ENCODE data around the gene NT5DC3. TPM values are rescaled to one million over a fixed set of nuclear protein-coding genes. Genes with fewer than 3 reads are reported as not detected.

NT5DC3 gene
- total RNA-seq, 1 donor from 2014 or later = 5.2 TPM

DNA sequence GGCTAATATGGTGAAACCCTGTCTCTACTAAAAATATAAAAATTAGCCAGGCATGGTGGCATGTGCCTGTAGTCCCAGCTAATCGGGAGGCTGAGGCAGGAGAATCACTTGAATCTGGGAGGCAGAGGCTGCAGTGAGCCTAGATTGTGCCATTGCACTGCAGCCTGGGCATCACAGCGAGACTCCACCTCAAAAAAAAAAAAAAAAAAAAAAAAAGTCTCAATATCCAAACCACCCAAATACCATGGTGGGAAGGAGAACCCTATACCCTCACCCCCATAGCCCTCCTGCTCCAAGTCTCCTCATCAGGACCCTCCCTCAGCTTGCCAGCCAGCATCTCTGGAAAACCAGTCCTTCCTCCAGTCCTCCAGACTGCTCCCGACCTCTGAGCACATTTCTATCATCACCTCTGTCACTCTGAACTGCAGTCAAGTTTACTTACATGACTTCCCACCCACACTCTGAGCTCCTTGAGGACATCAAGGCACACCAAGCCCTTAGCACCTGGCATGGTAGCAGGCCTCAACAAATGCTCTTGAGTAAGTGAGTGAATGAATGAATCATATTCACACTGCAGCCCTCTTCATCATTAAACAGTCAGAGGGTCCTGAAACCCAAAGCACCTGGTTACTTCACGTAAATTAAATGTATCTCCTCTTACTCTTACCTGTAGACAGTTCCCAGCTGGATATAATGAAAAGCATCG lies 35.2 kb downstream of the NT5DC3 start:
- intact Hi-C loops (cut with DNase I) = no loop called here
- H3K4me3 ChIP-seq = no peak overlapping the region
- peaks cover 53% of the 10 kb centered on the region for H3K4me1 ChIP-seq
- H3K27ac ChIP-seq = peak overlapping the region; percentile 53
- no peaks in the 10 kb centered on the region for H3K27me3 ChIP-seq
- DNase-seq (ENCODE audit: extremely low spot score in 2 of 2) = peak in 1 of 2 donors; percentile 67
- no peaks in the 10 kb centered on the region for H3K9me3 ChIP-seq
- TF ChIP-seq POLR2AphosphoS5 (IDR thresholded peaks at IDR 0.05; ENCODE audit: insufficient read depth in 1 of 2, low read depth in 1 of 2) (no peak), POLR2A (IDR thresholded peaks at IDR 0.05) (no peak)
- TF ChIP-seq, protein P1, sequence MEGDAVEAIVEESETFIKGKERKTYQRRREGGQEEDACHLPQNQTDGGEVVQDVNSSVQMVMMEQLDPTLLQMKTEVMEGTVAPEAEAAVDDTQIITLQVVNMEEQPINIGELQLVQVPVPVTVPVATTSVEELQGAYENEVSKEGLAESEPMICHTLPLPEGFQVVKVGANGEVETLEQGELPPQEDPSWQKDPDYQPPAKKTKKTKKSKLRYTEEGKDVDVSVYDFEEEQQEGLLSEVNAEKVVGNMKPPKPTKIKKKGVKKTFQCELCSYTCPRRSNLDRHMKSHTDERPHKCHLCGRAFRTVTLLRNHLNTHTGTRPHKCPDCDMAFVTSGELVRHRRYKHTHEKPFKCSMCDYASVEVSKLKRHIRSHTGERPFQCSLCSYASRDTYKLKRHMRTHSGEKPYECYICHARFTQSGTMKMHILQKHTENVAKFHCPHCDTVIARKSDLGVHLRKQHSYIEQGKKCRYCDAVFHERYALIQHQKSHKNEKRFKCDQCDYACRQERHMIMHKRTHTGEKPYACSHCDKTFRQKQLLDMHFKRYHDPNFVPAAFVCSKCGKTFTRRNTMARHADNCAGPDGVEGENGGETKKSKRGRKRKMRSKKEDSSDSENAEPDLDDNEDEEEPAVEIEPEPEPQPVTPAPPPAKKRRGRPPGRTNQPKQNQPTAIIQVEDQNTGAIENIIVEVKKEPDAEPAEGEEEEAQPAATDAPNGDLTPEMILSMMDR (IDR thresholded peaks at IDR 0.05) = no peak
- H3K36me3 ChIP-seq = peaks cover 0 to 2% of the 10 kb centered on the region in 2 donors

GRCh38 chr12:103803847-103804246 lies 37.2 kb downstream of the NT5DC3 start:
- peaks cover 64% of the 10 kb centered on the region for H3K4me1 ChIP-seq
- no peak overlapping the region for H3K27ac ChIP-seq

GRCh38 chr12:103802586-103802886 lies 38.5 kb downstream of the NT5DC3 start:
- Histone ChIP-seq H3K36me3 (no peaks in the 10 kb centered on the region), H3K27me3 (no peaks in the 10 kb centered on the region), H3K4me3 (no peak overlapping the region), H3K9me3 (no peaks in the 10 kb centered on the region), H3K27ac (no peak overlapping the region), H3K4me1 (peaks cover 53% of the 10 kb centered on the region)
- no peak for TF ChIP-seq POLR2AphosphoS5 (IDR thresholded peaks at IDR 0.05; ENCODE audit: insufficient read depth in 1 of 2, low read depth in 1 of 2)
- TF ChIP-seq, protein P1 (IDR thresholded peaks at IDR 0.05) = no peak
- no peak for TF ChIP-seq POLR2A (IDR thresholded peaks at IDR 0.05)
- intact Hi-C loops (cut with DNase I) = no loop called here
- no peak for DNase-seq (ENCODE audit: extremely low spot score in 2 of 2)

More at GRCh38 chr12:103803847-103804246, 37.2 kb downstream of the NT5DC3 start:
- DNase-seq (ENCODE audit: extremely low spot score in 2 of 2) = no peak
- Histone ChIP-seq H3K27me3 (no peaks in the 10 kb centered on the region), H3K9me3 (no peaks in the 10 kb centered on the region), H3K4me3 (no peak overlapping the region), H3K36me3 (no peaks in the 10 kb centered on the region)
- no peak for TF ChIP-seq POLR2A (IDR thresholded peaks at IDR 0.05)
- TF ChIP-seq, protein P1 (IDR thresholded peaks at IDR 0.05) = no peak
- no peak for TF ChIP-seq POLR2AphosphoS5 (IDR thresholded peaks at IDR 0.05; ENCODE audit: insufficient read depth in 1 of 2, low read depth in 1 of 2)
- intact Hi-C loops (cut with DNase I) = no loop called here

GRCh38 chr12:103801709-103802585 lies 39.1 kb downstream of the NT5DC3 start:
- H3K27me3 ChIP-seq = no peaks in the 10 kb centered on the region
- H3K9me3 ChIP-seq = no peaks in the 10 kb centered on the region
- H3K4me1 ChIP-seq = peaks cover 47% of the 10 kb centered on the region
- H3K36me3 ChIP-seq = peaks cover 0 to 5% of the 10 kb centered on the region in 2 donors
- intact Hi-C loops (cut with DNase I) = no loop called here
- no peak overlapping the region for H3K27ac ChIP-seq
- no peak for TF ChIP-seq POLR2AphosphoS5 (IDR thresholded peaks at IDR 0.05; ENCODE audit: insufficient read depth in 1 of 2, low read depth in 1 of 2)
- no peak for TF ChIP-seq POLR2A (IDR thresholded peaks at IDR 0.05)
- TF ChIP-seq, protein P1 (IDR thresholded peaks at IDR 0.05) = no peak
- H3K4me3 ChIP-seq = no peak overlapping the region
- peak in 1 of 2 donors; percentile 75 for DNase-seq (ENCODE audit: extremely low spot score in 2 of 2)
